ENCODE measurements around the gene SCP2. TPM values are rescaled to one million over a fixed set of nuclear protein-coding genes. Genes with fewer than 3 reads are reported as not detected.

The SCP2 gene
- total RNA-seq, 1 experiment from 2014 or later, result 98.1 TPM

DNA sequence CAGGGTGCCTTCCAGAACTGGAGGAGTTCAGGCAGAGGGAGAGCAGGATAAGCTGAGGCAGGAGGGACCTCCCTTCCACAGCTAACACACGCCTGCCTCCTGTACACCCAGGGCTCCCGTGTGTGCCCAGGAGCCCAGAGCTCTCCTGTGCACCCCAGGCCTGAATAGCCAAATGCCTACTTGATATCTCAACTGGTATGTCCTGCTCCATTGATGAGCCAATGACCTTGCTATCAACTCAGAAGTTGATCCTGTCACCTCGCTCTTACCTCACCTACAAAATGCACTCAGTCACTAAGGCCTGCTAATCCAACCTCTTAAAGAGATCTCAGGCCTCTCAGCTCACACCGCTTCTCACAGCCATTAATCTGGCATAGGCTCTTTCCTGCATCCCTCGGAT, 12.6 kb upstream of the SCP2 start:
- DNase-seq (ENCODE audit: low read depth, low spot score), result no peak
- in situ Hi-C loops (cut with HindIII; ENCODE audit: low pct_unique_long_range_greater_than_20kb, low sequenced_read_pairs), result no loop called here

DNA sequence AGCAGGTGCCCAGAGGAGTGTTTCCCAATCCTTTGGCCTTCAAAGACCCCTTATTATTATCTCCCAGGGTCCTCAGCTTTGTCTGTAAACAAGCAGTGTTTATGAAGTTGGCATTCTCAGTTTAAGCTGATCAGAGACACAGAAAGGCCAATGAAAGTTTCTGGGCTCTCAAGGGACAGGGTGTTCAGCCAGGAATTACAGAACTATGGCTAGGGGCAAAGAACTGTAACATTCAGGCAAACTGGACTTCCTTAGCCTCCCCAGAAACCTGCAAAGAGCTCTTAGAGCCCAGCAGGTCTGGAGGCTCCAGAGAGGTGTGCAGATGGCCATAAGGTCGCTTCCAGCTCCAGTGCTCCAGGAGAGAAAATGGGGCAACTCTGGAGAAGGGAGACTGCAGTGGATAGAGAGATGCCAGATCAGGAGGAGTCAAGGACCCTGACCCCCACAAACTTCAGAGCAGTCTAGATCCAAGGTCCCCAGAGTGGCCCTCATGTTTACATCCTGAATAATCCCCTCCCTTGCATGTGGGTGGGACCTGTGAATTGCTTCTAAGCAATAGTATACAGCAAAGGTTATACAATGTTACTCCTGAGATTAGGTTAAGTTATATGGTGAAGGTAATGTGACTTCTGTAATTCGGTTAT, 11.7 kb upstream of the SCP2 start:
- DNase-seq (ENCODE audit: low read depth, low spot score), result no peak
- in situ Hi-C loops (cut with HindIII; ENCODE audit: low pct_unique_long_range_greater_than_20kb, low sequenced_read_pairs), result no loop called here

DNA sequence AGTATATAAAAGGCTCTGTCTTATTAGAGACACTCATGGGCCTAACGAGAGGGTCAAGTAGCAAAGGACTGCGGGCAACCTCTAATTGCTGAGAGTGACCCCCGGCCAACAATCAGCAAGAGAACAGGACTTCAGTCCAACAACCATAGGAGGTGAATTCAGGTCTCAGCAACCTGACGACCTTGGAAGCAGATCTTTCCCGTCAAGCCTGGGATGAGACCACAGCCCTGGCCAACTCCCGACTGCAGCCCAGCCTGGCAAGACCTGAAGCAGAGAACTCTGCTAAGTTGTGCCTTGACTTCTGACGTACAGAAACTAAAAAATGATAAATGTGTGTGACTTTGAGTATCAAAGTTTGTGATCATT, 11.2 kb upstream of the SCP2 start:
- no peak for DNase-seq (ENCODE audit: low read depth, low spot score)
- in situ Hi-C loops (cut with HindIII; ENCODE audit: low pct_unique_long_range_greater_than_20kb, low sequenced_read_pairs), result no loop called here

DNA sequence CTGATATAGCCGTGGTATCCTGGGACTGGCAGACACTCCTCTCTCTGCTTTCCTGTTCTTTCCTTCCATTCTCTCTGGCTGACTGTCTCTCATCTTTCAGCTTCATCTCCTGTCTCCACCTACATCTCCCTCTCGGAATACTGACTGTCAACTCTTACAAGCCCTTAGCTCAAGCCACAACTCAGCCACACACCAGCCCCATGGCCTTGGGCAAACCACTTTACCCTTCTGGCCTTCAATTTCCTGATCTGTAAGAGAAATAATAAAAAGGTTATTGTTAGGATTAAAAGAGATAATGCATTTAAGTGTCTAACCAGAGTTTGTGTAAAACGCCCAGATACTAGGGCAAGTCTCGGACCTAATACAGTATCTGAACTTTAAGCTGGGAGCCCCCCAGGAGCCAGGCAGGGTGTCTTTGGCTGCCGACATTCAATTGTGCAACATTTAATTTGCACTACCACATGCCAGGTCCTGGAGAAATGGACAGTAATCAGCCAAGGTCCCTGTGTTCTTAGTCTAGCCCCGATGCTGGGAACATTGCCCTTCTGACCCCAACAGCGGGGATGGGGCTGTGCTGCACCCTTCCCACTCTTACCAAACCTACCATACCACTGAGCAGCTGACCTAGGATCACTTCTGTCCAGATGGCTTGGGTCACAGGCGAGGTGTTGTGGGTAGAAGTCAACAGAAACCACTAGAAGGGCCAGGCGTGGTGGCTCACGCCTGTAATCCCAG, 10.7 kb upstream of the SCP2 start:
- in situ Hi-C loops (cut with HindIII; ENCODE audit: low pct_unique_long_range_greater_than_20kb, low sequenced_read_pairs), result no loop called here

DNA sequence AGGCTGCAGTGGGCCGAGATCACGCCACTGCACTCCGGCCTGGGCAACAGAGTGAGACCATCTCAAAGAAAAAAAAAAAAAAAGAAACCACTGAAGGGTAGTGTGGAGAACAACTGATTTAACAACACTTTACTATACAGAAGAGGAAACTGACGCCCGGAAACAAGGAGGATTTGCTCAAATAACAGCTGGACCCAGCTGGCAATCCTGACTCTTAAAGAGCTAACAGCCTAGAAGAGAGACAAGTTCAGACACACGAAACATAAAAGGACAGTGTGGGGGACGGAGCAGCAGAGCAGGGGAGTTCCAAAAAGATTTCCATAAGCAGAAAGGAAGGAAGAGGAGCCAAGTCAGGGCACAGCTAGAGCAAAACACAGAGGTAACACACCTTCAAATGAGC, 9.9 kb upstream of the SCP2 start:
- DNase-seq (ENCODE audit: low read depth, low spot score), result no peak
- in situ Hi-C loops (cut with HindIII; ENCODE audit: low pct_unique_long_range_greater_than_20kb, low sequenced_read_pairs), result no loop called here

More for the DNA sequence above, 10.7 kb upstream of the SCP2 start:
- DNase-seq (ENCODE audit: low read depth, low spot score), result peak; percentile 50

DNA sequence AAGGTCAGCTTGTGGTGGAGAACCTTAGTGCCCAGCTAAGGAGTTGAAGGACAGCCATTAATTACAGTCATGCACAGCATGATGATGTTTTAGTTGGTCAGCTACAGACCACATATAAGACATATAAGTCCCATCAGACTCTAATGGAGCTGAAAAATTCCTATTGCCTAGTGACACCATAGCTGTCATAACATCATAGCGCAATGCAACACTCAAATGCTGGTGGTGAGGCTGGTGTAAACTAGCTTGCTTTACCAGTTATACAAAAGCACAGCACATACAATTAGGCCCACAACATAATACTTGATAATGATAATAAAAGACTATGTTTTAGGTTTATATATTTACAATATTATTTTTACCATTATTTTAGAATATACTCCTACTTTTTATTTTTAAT, 9.5 kb upstream of the SCP2 start:
- no peak for DNase-seq (ENCODE audit: low read depth, low spot score)
- in situ Hi-C loops (cut with HindIII; ENCODE audit: low pct_unique_long_range_greater_than_20kb, low sequenced_read_pairs), result no loop called here

DNA sequence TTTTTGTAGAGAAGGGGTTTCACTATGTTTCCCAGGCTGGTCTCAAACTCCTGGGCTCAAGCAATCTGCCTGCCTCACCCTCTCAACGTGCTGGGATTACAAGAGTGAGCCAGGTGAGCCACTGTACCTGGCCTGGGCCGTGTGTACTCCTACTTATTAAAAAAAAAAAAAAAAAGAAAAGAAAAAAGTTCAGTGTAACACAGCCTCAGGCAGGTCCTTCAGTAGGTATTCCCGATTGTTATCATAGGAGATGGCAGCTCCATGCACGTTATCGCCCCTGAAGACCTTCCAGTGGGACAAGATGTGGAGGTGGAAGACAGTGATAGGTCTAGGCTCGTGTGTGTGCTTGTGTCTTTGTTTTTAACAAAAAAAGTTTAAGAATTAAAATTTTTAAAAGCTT, 8.9 kb upstream of the SCP2 start:
- in situ Hi-C loops (cut with HindIII; ENCODE audit: low pct_unique_long_range_greater_than_20kb, low sequenced_read_pairs), result no loop called here
- no peak for DNase-seq (ENCODE audit: low read depth, low spot score)

DNA sequence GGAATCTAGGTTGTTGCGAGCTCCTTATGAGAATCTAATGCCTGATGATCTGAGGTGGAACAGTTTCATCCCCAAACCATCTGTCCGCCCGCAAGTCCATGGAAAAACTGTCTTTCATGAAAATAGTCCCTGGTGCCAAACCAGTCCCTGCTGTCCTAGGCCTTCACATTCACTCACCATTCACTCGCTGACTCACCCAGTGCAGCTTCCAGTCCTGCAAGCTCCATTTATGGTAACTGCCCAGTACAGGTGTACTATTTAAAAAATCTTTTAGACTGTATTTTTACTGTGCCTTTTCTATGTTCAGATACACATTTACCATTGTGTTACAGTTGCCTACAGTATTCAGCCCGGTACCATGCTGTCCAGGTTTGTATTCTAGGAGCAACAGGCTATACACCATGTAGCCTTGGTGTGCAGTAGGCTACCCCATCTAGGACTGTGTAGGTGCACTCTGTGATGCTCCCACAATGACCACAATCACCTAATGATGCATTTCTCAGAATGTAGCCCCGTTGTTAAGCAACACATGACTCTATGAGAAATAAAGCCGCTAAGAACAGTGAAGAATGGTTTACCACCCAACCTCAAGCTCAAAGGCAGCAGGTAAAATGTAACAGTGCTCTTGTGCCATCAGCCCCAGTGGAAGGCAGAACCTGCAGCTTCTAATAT, 7.9 kb upstream of the SCP2 start:
- in situ Hi-C loops (cut with HindIII; ENCODE audit: low pct_unique_long_range_greater_than_20kb, low sequenced_read_pairs), result no loop called here
- no peak for DNase-seq (ENCODE audit: low read depth, low spot score)

DNA sequence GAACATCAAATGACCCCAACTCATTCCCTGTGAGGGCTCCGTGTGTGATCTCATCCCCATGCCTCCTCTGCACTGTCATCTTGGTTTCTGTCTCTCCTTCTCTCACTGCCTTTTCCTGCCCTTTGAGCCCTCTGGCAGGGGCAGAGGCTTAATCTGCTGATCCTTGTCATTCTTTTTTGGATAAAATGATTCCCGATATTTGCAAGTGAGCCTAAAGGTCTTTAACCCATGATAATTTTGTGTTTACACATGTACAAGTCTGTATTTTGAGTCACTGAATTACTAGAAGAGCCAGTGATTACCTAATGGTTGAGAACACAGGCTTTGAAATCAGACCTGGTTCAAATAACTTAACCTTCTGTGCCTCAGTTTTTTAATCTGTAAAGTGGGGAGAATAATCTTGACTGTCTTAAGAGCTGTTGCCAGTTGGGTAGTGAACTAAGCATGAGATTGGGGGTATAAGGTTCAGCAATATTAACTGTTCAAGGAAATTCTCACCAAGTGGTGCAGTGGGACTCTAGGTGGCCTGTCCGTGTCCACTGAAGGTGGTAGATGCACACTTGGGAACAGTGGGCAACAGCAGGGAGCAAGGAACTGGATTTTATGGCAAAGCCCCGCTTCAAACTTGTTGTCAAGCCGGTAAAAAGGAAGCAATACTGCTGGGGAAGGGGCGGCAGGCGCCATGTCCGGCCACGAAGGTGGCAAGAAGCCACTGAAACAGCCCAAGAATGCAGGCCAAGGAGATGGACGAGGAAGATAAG, 7.2 kb upstream of the SCP2 start:
- no peak for DNase-seq (ENCODE audit: low read depth, low spot score)
- in situ Hi-C loops (cut with HindIII; ENCODE audit: low pct_unique_long_range_greater_than_20kb, low sequenced_read_pairs), result no loop called here

DNA sequence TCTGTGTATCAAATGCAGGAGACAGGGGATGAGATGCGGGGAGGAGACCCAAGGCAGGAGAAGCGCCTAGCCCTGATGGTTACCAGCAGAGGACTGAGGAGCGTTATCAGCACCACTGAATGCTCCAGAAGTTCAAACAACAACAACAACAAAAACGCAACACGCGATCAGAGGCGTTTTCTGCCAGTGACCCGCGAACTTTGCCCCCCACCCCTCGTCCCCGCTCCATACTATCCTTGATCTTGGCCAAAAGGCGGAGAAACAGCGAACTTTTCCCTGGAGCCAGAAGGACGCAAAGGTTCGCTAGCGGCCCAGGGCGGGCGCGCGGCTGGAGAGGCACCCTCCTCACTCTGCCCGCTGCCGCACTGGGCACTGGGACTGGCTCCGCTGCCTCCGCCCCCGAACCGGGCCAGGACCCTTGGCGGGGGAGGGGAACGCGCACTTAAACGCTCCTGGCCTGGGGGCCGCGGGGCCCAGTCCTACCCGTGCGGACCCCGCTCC, 6.2 kb upstream of the SCP2 start:
- in situ Hi-C loops (cut with HindIII; ENCODE audit: low pct_unique_long_range_greater_than_20kb, low sequenced_read_pairs), result no loop called here
- no peak for DNase-seq (ENCODE audit: low read depth, low spot score)

DNA sequence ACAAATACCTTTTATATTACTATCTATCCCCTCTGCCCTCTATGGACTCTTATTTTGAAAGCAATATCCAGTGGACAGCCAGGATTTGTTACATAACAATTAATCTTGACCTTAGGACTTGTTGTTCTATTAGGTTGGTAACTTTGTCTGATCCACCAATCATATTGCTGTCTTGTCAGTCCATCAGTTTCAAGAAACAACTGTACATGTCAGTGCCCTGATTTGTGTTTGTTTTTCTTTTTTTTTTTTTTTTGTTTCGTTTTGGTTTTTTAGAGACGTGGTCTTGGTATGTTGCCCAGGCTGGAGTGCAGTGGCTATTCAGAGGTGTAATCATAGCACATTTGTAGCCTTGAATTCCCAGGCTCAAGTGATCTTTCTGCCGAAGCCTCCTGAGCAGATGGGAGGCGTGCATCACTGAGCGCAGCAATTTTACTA, 1.5 kb upstream of the SCP2 start:
- in situ Hi-C loops (cut with HindIII; ENCODE audit: low pct_unique_long_range_greater_than_20kb, low sequenced_read_pairs), result no loop called here
- DNase-seq (ENCODE audit: low read depth, low spot score), result no peak

DNA sequence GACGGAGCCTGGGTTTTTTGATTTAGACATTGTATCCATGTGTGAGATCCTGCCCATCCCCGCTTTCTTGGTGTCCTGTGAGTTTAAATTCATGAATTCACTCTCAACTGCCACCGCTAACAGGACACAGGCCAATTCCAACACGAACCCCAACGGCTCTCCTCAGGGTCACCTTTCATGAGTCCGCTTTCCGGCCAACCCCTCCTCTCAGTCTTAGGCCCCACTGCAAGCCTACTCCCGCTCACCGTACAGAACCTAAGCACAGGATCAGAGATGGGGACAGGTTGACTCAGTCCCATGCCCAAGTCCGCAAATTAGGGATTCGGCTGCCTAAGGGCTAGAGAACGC, 238 bp upstream of the SCP2 start:
- DNase-seq (ENCODE audit: low read depth, low spot score), result no peak
- in situ Hi-C loops (cut with HindIII; ENCODE audit: low pct_unique_long_range_greater_than_20kb, low sequenced_read_pairs), result no loop called here

DNA sequence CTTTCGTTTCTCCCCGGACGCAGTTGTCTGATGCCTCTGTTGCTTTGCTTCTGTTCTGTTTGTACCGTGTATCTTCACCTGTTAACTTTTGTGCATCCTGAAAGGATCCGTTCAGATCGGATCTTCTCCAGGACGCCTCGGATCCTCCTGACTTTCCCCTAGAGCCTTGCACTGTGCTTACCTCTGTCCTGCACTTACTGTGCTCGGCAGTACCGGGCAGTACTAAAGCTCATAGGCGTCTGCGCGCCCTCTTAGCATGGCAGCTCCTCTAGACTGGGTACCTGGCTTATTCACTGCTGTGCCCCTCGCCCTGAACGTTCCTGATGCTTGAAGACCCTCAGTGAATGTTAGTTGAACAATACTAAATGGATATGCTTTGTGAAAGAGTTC, 934 bp downstream of the SCP2 start:
- in situ Hi-C loops (cut with HindIII; ENCODE audit: low pct_unique_long_range_greater_than_20kb, low sequenced_read_pairs), result no loop called here
- DNase-seq (ENCODE audit: low read depth, low spot score), result no peak

DNA sequence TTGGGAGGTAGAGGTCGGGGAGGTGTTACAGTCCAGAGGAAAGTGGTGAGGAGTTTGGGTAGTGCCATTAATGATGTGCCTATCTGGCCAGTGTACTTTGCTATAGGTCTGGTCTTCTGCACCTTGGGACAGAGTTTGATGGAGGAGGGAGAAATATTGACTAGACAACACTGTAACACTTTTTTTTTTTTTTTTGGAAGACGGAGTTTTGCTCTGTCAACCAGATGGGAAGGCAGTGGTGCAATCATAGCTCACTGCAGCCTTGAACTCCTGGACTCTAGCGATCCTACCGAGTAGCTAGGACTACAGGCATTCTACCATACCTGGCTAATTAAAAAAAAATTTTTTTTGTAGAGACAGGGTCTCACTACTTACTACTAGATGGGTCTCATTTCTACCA, 1.9 kb downstream of the SCP2 start:
- in situ Hi-C loops (cut with HindIII; ENCODE audit: low pct_unique_long_range_greater_than_20kb, low sequenced_read_pairs), result no loop called here
- DNase-seq (ENCODE audit: low read depth, low spot score), result no peak

DNA sequence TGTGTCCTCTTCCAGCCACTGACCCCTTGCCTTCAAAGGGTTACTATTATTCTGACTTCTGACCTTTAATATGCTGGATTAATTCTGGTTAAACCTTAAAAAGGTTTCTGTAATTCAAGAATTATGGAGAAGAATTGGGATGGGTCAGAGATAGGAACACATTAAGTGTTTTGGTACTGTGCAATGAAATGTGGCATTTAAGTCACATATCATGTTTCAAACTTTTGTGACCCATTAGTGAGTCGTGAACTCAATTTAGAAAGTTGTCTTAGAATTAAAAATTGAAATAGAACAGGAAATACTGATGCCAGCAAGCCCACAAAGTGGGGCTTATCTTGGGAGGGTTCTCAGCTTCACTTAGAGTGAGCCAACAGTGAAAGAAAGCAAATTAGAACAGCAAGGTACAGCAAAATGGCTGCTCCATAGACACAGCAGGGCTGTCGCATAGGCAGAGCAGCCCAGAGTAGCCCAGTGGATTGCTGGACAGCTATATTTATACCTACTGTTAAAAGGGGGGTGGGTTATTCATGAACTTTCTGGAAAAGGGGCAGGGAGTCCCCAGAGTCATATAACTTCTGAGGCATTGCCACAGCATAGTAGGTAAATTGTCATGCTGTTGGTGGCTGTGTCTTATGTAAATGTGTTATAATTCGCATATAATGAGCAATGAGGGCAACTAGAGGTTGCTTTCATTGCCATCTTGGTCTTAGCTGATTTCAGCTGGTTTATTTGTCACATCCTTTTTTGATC, 10.5 kb downstream of the SCP2 start:
- in situ Hi-C loops (cut with HindIII; ENCODE audit: low pct_unique_long_range_greater_than_20kb, low sequenced_read_pairs), result no loop called here
- no peak for DNase-seq (ENCODE audit: low read depth, low spot score)

DNA sequence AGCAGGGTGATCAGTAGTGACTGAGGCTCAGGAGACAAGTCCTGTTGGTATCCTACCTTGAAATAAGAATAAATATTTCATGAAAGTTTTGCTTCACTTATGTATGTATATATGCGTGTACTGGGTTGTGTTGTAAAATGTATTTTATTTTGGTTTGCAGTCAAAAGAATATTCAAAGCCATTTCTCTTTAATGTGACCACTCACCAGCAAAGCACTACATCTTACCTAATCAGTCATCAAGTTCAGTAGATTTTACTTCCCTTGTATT, 11.0 kb downstream of the SCP2 start:
- in situ Hi-C loops (cut with HindIII; ENCODE audit: low pct_unique_long_range_greater_than_20kb, low sequenced_read_pairs), result no loop called here
- DNase-seq (ENCODE audit: low read depth, low spot score), result no peak

DNA sequence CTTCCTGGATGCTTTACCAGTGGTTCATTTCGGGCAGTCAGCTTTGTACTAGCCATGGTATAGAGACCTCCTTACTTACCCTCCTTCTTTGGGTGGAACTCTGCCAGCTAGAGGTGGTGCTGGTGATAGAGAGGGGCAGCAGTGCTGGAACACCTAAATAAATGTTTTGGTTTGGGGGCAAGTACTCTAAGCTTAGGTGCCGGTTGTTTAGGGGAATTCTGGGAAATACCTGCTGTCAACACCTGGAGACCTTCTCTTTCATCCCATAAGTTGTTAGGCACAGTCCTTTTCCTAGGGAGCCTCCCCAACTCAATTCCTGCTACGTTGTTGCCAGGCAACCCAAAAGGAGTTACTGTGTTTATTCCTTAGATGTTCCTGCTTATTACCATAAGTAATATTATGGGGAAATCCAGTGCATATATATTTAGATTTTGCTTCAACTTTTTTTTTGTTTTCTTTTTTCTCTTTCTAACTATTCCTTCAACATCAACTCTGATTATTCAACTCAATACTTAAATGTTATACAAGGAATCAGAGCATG, 16.9 kb downstream of the SCP2 start:
- in situ Hi-C loops (cut with HindIII; ENCODE audit: low pct_unique_long_range_greater_than_20kb, low sequenced_read_pairs), result no loop called here
- DNase-seq (ENCODE audit: low read depth, low spot score), result no peak

DNA sequence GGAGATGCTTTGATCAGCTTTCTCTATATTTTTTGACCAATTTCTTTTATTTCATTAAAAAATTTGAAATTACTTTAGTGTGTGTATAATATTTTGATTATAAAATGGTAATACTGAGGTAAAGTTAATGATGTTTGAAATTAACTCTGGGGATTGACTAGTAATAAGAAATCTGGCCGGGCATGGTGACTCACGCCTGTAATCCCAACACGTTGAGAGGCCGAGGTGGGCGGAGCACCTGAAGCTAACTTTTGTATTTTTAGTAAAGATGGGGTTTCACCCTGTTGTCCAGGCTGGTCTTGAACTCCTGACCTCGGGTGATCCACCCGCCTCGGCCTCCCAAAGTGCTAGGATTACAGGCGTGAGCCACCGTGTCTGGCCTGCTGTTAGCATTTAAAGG, 17.5 kb downstream of the SCP2 start:
- in situ Hi-C loops (cut with HindIII; ENCODE audit: low pct_unique_long_range_greater_than_20kb, low sequenced_read_pairs), result no loop called here
- no peak for DNase-seq (ENCODE audit: low read depth, low spot score)

Data from SK-MEL-5 (cell line).